ENCODE data around the gene SPRR2F.

Gene SPRR2F

DNA sequence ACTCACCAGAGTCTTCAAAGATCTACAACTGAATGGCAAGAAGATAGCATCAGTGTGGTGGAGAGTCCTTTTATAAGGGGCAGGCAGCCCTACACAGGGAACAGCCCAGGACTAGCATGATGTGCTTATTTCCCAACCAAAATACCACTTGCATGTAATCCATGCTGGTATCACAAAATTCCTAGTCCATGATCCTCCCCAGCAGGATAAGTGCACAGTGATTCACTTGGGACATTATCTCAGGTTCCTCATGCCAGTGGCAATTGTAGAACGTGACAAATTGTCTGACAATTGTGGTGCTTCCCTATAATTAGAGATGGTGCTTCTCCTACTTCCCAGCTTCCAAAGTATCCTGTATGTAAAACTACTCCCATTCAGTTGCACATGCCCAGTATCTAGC lies 37.5 kb upstream of the SPRR2F start, which contains the start of gene SPRR2G:
Gene SPRR2G, minus strand, starts transcription at position 45 of the 400 bp plus-strand sequence. CDS start 780 bp downstream, outside the sequence.
- H3K27me3 ChIP-seq (replicated peaks; ENCODE audit: insufficient read depth, low read length), result no peaks in the 10 kb centered on the region
- no peaks in the 10 kb centered on the region for H3K9me3 ChIP-seq (replicated peaks; ENCODE audit: insufficient read depth, low read length)
- H3K4me3 ChIP-seq (ENCODE audit: low read length), result no peak within 1 kb of the TSS
- H4K20me1 ChIP-seq (ENCODE audit: insufficient read depth, low read length), result no peaks in the 10 kb centered on the region
- H3K9me2 ChIP-seq (replicated peaks; ENCODE audit: insufficient read depth, low read length), result no peaks in the 10 kb centered on the region
- no peak within 1 kb of the TSS for H3K27ac ChIP-seq (ENCODE audit: low read length)
- no peaks in the 10 kb centered on the region for H3F3A ChIP-seq (ENCODE audit: insufficient read depth, low read length)
- no peak for DNase-seq
- no peak within 1 kb of the TSS for H3K9ac ChIP-seq (ENCODE audit: low read length)
- H3K4me1 ChIP-seq (ENCODE audit: low read length), result no peaks in the 10 kb centered on the region
- TF ChIP-seq, protein P1, sequence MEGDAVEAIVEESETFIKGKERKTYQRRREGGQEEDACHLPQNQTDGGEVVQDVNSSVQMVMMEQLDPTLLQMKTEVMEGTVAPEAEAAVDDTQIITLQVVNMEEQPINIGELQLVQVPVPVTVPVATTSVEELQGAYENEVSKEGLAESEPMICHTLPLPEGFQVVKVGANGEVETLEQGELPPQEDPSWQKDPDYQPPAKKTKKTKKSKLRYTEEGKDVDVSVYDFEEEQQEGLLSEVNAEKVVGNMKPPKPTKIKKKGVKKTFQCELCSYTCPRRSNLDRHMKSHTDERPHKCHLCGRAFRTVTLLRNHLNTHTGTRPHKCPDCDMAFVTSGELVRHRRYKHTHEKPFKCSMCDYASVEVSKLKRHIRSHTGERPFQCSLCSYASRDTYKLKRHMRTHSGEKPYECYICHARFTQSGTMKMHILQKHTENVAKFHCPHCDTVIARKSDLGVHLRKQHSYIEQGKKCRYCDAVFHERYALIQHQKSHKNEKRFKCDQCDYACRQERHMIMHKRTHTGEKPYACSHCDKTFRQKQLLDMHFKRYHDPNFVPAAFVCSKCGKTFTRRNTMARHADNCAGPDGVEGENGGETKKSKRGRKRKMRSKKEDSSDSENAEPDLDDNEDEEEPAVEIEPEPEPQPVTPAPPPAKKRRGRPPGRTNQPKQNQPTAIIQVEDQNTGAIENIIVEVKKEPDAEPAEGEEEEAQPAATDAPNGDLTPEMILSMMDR (IDR thresholded peaks at IDR 0.05; ENCODE audit: low read length), result no peak
- no peak for TF ChIP-seq EZH2phosphoT487 (IDR thresholded peaks at IDR 0.05; ENCODE audit: low read length)
- no peak for TF ChIP-seq EZH2 (optimal IDR thresholded peaks at IDR 0.05; ENCODE audit: low read depth, low read length)
- no peaks in the 10 kb centered on the region for H3K36me3 ChIP-seq (replicated peaks; ENCODE audit: insufficient read depth, low read length)
- H3K79me2 ChIP-seq (ENCODE audit: low read length), result no peaks in the 10 kb centered on the region
- no peak within 1 kb of the TSS for H3K4me2 ChIP-seq (ENCODE audit: low read depth, low read length)
- H2AFZ ChIP-seq (ENCODE audit: low read length), result no peak within 1 kb of the TSS

DNA sequence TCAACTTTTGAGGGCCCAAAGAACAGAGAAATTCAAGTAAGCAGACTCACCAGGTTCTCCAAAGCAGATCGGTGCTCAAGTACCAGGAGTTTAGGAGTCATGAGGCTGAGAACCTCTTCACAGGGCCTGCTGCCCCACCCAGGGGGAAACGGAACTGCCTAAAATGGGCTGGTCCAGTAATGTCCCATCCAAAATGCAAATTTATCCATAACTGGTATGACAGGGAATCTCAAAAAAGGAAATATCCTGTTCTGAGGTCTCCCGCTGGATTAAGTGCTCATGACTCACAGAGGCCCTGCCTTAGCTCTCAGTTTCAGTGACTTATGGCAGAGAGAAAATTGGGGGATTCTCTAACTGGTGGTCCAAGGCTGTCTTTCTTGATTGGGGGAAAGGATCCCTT lies 28.1 kb upstream of the SPRR2F start:
- Histone ChIP-seq H3K4me3 (ENCODE audit: low read length) (no peak overlapping the region), H2AFZ (ENCODE audit: low read length) (no peak overlapping the region), H3K4me1 (ENCODE audit: low read length) (0 out of 2 replicates have a peak, but pooled peaks cover 5% of the 10 kb centered on the region), H3K9me3 (replicated peaks; ENCODE audit: insufficient read depth, low read length) (no peaks in the 10 kb centered on the region), H3F3A (ENCODE audit: insufficient read depth, low read length) (no peaks in the 10 kb centered on the region), H3K27me3 (replicated peaks; ENCODE audit: insufficient read depth, low read length) (no peaks in the 10 kb centered on the region), H3K9ac (ENCODE audit: low read length) (no peak overlapping the region), H3K79me2 (ENCODE audit: low read length) (no peaks in the 10 kb centered on the region), H3K4me2 (ENCODE audit: low read depth, low read length) (no peak overlapping the region), H3K36me3 (replicated peaks; ENCODE audit: insufficient read depth, low read length) (no peaks in the 10 kb centered on the region), H3K9me2 (replicated peaks; ENCODE audit: insufficient read depth, low read length) (no peaks in the 10 kb centered on the region), H4K20me1 (ENCODE audit: insufficient read depth, low read length) (no peaks in the 10 kb centered on the region), H3K27ac (ENCODE audit: low read length) (no peak overlapping the region)
- TF ChIP-seq EZH2 (optimal IDR thresholded peaks at IDR 0.05; ENCODE audit: low read depth, low read length), result no peak
- TF ChIP-seq EZH2phosphoT487 (IDR thresholded peaks at IDR 0.05; ENCODE audit: low read length), result no peak
- TF ChIP-seq, protein P1 (IDR thresholded peaks at IDR 0.05; ENCODE audit: low read length), result no peak
- DNase-seq, result no peak

DNA sequence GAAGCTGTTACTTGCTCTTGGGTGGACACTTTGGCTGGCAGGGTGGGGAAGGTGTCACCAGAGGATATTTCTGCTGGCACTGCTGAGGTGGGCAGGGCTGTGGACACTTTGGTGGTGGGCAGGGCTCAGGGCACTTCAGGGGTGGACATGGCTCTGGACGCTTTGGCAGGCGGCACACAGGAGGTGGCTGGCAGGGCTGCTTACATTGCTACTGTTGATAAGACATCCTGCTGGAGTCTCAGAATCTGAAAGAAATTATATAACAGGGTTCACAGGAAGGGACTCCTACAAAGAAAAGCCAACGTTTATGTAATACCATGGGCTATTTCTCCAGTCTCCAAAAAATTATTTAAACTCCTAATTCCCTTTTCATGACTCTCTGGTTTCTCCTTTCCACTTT lies 27.2 kb upstream of the SPRR2F start:
- TF ChIP-seq EZH2 (optimal IDR thresholded peaks at IDR 0.05; ENCODE audit: low read depth, low read length) (no peak), EZH2phosphoT487 (IDR thresholded peaks at IDR 0.05; ENCODE audit: low read length) (no peak)
- TF ChIP-seq, protein P1 (IDR thresholded peaks at IDR 0.05; ENCODE audit: low read length), result no peak
- no peak overlapping the region for H2AFZ ChIP-seq (ENCODE audit: low read length)
- H3K27me3 ChIP-seq (replicated peaks; ENCODE audit: insufficient read depth, low read length), result no peaks in the 10 kb centered on the region
- no peak overlapping the region for H3K4me2 ChIP-seq (ENCODE audit: low read depth, low read length)
- no peaks in the 10 kb centered on the region for H3F3A ChIP-seq (ENCODE audit: insufficient read depth, low read length)
- no peak overlapping the region for H3K4me3 ChIP-seq (ENCODE audit: low read length)
- DNase-seq, result no peak
- no peaks in the 10 kb centered on the region for H4K20me1 ChIP-seq (ENCODE audit: insufficient read depth, low read length)
- no peaks in the 10 kb centered on the region for H3K9me2 ChIP-seq (replicated peaks; ENCODE audit: insufficient read depth, low read length)
- no peaks in the 10 kb centered on the region for H3K9me3 ChIP-seq (replicated peaks; ENCODE audit: insufficient read depth, low read length)
- H3K27ac ChIP-seq (ENCODE audit: low read length), result no peak overlapping the region
- no peaks in the 10 kb centered on the region for H3K79me2 ChIP-seq (ENCODE audit: low read length)
- H3K36me3 ChIP-seq (replicated peaks; ENCODE audit: insufficient read depth, low read length), result no peaks in the 10 kb centered on the region
- H3K9ac ChIP-seq (ENCODE audit: low read length), result no peak overlapping the region
- 0 out of 2 replicates have a peak, but pooled peaks cover 5% of the 10 kb centered on the region for H3K4me1 ChIP-seq (ENCODE audit: low read length)
